CD14-positive monocyte (primary cell): Measurements from ENCODE around the gene LRRTM4. TPM values are rescaled to one million over a fixed set of nuclear protein-coding genes. Genes with fewer than 3 reads are reported as not detected.

ENCODE experiments used
- DNase-seq, 3 donors: peaks; one replicate each; pipeline ENCODE4 v3.0.0-alpha.2; 2011 to 2022
- H2AFZ ChIP-seq: 2 replicates; pipeline ENCODE4 v1.6.0; 2012; ENCODE audit warnings: mild to moderate bottlenecking, low read depth, low read length, inconsistent platforms; ENCODE audit not compliant: insufficient read depth, poor library complexity, severe bottlenecking
- H3K27ac ChIP-seq, 2 donors: 1 replicate in 1 of 2; 2 replicates in 1 of 2; pipeline ENCODE4 v1.5.1; 2012 to 2013; ENCODE audit warnings: low read length in 2 of 2, control low read depth in 1 of 2, inconsistent platforms in 1 of 2, low read depth in 1 of 2, mild to moderate bottlenecking in 1 of 2
- H3K27me3 ChIP-seq, 2 donors: one replicate each; pipeline versions ENCODE4 v1.6.0 to v1.6.1; 2011 to 2013; ENCODE audit warnings: low read length in 2 of 2; ENCODE audit not compliant: control insufficient read depth in 2 of 2, insufficient read depth in 2 of 2
- H3K36me3 ChIP-seq, 2 donors: replicated peaks in 1 of 2; 1 replicate in 1 of 2; 2 replicates in 1 of 2; pipeline versions ENCODE4 v1.5.1 to v1.6.1; 2012 to 2013; ENCODE audit warnings: low read length in 2 of 2, control low read depth in 1 of 2, inconsistent platforms in 1 of 2, mild to moderate bottlenecking in 1 of 2; ENCODE audit not compliant: insufficient read depth in 2 of 2, control insufficient read depth in 1 of 2
- H3K4me1 ChIP-seq, 2 donors: 1 replicate in 1 of 2; 2 replicates in 1 of 2; pipeline versions ENCODE4 v1.5.1 to v1.6.1; 2012 to 2013; ENCODE audit warnings: low read length in 2 of 2, control low read depth in 1 of 2, inconsistent platforms in 1 of 2, mild to moderate bottlenecking in 1 of 2, moderate library complexity in 1 of 2; ENCODE audit not compliant: insufficient read depth in 2 of 2, control insufficient read depth in 1 of 2
- H3K4me2 ChIP-seq: replicated peaks from 2 replicates; pipeline ENCODE3; 2012; ENCODE audit warnings: low read length, moderate library complexity, mild to moderate bottlenecking; ENCODE audit not compliant: poor library complexity, severe bottlenecking; ENCODE audit errors: extremely low read depth
- H3K4me3 ChIP-seq, 3 experiments: fragments of 200-600 bp in 1 of 3; sonication (generic) in 1 of 3; replicated peaks in 1 of 3; 1 replicate in 2 of 3; 2 replicates in 1 of 3; pipeline ENCODE4 v1.5.1; 2011 to 2013; ENCODE audit warnings: low read length in 3 of 3, mild to moderate bottlenecking in 3 of 3, control low read depth in 2 of 3, low read depth in 2 of 3, inconsistent platforms in 1 of 3, moderate library complexity in 1 of 3
- H3K79me2 ChIP-seq: 2 replicates; pipeline ENCODE4 v1.6.0; 2012; ENCODE audit warnings: mild to moderate bottlenecking, control low read depth, inconsistent platforms, low read length, moderate library complexity; ENCODE audit not compliant: insufficient read depth
- H3K9ac ChIP-seq: 2 replicates; pipeline ENCODE4 v1.6.0; 2017; ENCODE audit warnings: low read length, mild to moderate bottlenecking; ENCODE audit not compliant: insufficient read depth, poor library complexity, severe bottlenecking
- H3K9me3 ChIP-seq, 2 donors: replicated peaks in 1 of 2; 1 replicate in 1 of 2; 2 replicates in 1 of 2; pipeline versions ENCODE4 v1.5.1 to v1.6.1; 2012 to 2013; ENCODE audit warnings: low read length in 2 of 2, control low read depth in 1 of 2; ENCODE audit not compliant: control insufficient read depth in 1 of 2, insufficient read depth in 1 of 2
- H4K20me1 ChIP-seq: 2 replicates; pipeline ENCODE4 v1.6.0; 2012; ENCODE audit warnings: mild to moderate bottlenecking, low read length, control low read depth, moderate library complexity; ENCODE audit not compliant: insufficient read depth
- H3K27ac Mint-ChIP-seq, 7 donors: one replicate each; pipeline ENCODE4 v1.8.0; 2020; ENCODE audit warnings: mild to moderate bottlenecking in 7 of 7, mixed read lengths in 7 of 7, moderate library complexity in 6 of 7, inconsistent platforms in 2 of 7
- H3K27me3 Mint-ChIP-seq, 3 donors: one replicate each; pipeline ENCODE4 v1.8.0; 2021 to 2022; ENCODE audit warnings: low read depth in 3 of 3, mild to moderate bottlenecking in 3 of 3, mixed read lengths in 3 of 3, moderate library complexity in 3 of 3, inconsistent platforms in 1 of 3
- H3K36me3 Mint-ChIP-seq, 2 donors: one replicate each; pipeline ENCODE4 v1.8.0; 2020; ENCODE audit warnings: mixed read lengths in 2 of 2, inconsistent platforms in 1 of 2, mild to moderate bottlenecking in 1 of 2
- H3K4me1 Mint-ChIP-seq: one replicate; pipeline ENCODE4 v1.8.0; 2020; ENCODE audit warnings: mild to moderate bottlenecking, mixed read lengths
- H3K4me3 Mint-ChIP-seq, 2 donors: one replicate each; pipeline ENCODE4 v1.8.0; 2020; ENCODE audit warnings: mild to moderate bottlenecking in 2 of 2, mixed read lengths in 2 of 2, moderate library complexity in 1 of 2
- H3K9me3 Mint-ChIP-seq, 7 donors: one replicate each; pipeline ENCODE4 v1.8.0; 2020 to 2022; ENCODE audit warnings: mixed read lengths in 7 of 7, mild to moderate bottlenecking in 6 of 7, moderate library complexity in 6 of 7, inconsistent platforms in 2 of 7
- WGBS: methylation state at CpG from one replicate; pipeline ENCODE4 v1.1.5; 2013; ENCODE audit warnings: missing lambda C conversion rate; ENCODE audit not compliant: insufficient coverage; 5-methylcytosine and 5-hydroxymethylcytosine counted together
- intact Hi-C, 2 donors: fragments of 100-400 bp; cut with micrococcal nuclease; formaldehyde crosslinking; loops; one replicate each; pipeline versions ENCODE4 v1.15.0 to v1.15.1; 2023
- polyA plus RNA-seq, 3 donors: library from polyadenylated mRNA; depleted of rRNA in 1 of 3; unstranded in 2 of 3; stranded (reverse) in 1 of 3; fragments of 300-500 nt in 2 of 3; fragments of >200 nt in 1 of 3; fragmentation: Illumina TruSeq in 2 of 3; gene quantifications; 1 replicate in 2 of 3; 2 replicates in 1 of 3; pipeline ENCODE4 v1.2.3, GENCODE V29; 2012 to 2021
- TF ChIP-seq, protein P1 (sequence below): fragments of 200-600 bp; IDR thresholded peaks from one replicate; pipeline ENCODE4 v1.8.0; 2022; ENCODE audit warnings: antibody characterized with exemption, mild to moderate bottlenecking

Gene LRRTM4
- polyA plus RNA-seq, 3 donors = not detected

DNA sequence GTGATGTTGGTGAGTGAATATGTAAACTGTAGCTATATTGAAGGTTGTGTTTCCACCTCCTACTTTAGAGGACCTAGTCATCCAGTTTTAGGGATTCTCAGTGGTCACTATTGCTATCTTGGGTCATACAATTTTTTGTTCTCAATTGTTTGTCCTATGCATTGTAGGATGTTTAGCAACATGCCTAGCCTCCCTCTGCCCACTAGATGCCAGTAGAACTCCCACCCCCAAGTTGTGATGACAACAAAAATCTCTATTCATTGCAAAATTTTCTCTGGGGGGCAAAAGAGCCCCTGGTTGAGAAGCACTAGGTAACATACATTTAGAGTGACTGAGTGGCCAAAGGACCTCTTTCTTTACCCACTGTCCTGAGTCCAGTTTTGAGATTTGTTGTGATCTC, 87.3 kb downstream of the LRRTM4 start:
- no peak overlapping the region for H3K4me2 ChIP-seq
- no peaks in the 10 kb centered on the region for H4K20me1 ChIP-seq
- peaks cover 0 to 1% (median 0%) of the 10 kb centered on the region in 3 donors for H3K27me3 Mint-ChIP-seq
- H3K36me3 Mint-ChIP-seq = no peaks in the 10 kb centered on the region
- H3K4me3 Mint-ChIP-seq = no peak overlapping the region
- peaks cover 0 to 11% (median 0%) of the 10 kb centered on the region in 7 donors for H3K9me3 Mint-ChIP-seq
- no peaks in the 10 kb centered on the region for H3K79me2 ChIP-seq
- TF ChIP-seq, protein P1, sequence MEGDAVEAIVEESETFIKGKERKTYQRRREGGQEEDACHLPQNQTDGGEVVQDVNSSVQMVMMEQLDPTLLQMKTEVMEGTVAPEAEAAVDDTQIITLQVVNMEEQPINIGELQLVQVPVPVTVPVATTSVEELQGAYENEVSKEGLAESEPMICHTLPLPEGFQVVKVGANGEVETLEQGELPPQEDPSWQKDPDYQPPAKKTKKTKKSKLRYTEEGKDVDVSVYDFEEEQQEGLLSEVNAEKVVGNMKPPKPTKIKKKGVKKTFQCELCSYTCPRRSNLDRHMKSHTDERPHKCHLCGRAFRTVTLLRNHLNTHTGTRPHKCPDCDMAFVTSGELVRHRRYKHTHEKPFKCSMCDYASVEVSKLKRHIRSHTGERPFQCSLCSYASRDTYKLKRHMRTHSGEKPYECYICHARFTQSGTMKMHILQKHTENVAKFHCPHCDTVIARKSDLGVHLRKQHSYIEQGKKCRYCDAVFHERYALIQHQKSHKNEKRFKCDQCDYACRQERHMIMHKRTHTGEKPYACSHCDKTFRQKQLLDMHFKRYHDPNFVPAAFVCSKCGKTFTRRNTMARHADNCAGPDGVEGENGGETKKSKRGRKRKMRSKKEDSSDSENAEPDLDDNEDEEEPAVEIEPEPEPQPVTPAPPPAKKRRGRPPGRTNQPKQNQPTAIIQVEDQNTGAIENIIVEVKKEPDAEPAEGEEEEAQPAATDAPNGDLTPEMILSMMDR = no peak
- H3K36me3 ChIP-seq = no peaks in the 10 kb centered on the region
- H3K27me3 ChIP-seq = no peaks in the 10 kb centered on the region
- no peak overlapping the region for H3K27ac Mint-ChIP-seq
- DNase-seq = no peak
- H3K9ac ChIP-seq = no peak overlapping the region
- H3K4me1 Mint-ChIP-seq = no peaks in the 10 kb centered on the region
- no peak overlapping the region for H3K4me3 ChIP-seq
- intact Hi-C loops = no loop called here
- H3K27ac ChIP-seq = no peak overlapping the region
- H2AFZ ChIP-seq = no peak overlapping the region
- no peaks in the 10 kb centered on the region for H3K4me1 ChIP-seq
- peaks cover 0 to 3% of the 10 kb centered on the region in 2 donors for H3K9me3 ChIP-seq

DNA sequence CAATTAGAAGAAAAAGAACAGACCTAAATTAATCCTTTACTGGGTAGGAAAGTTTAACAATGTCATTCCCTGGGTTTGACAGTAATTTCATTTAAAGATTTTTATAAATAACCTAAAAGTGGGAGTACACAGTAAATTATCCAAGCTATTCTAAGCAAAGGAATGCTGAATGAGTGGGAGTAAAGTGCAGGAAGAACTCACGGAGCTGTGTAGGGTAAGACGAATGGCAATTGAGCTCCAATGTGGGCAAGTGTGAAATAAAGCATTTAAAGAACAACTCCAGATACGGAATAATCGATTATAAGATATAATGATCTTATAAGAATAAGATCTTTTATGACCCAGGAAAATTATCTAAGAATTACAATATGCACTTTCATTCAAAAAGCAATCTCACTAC, 93.2 kb downstream of the LRRTM4 start:
- no peaks in the 10 kb centered on the region for H3K36me3 Mint-ChIP-seq
- no peak overlapping the region for H3K27ac Mint-ChIP-seq
- no peak for DNase-seq
- peaks cover 0 to 13% (median 3%) of the 10 kb centered on the region in 7 donors for H3K9me3 Mint-ChIP-seq
- Histone ChIP-seq H3K27ac (no peak overlapping the region), H3K4me1 (no peaks in the 10 kb centered on the region), H3K9me3 (peaks cover 0 to 3% of the 10 kb centered on the region in 2 donors), H2AFZ (no peak overlapping the region), H3K9ac (no peak overlapping the region), H3K27me3 (no peaks in the 10 kb centered on the region), H3K79me2 (no peaks in the 10 kb centered on the region), H4K20me1 (no peaks in the 10 kb centered on the region), H3K4me2 (no peak overlapping the region), H3K4me3 (no peak overlapping the region), H3K36me3 (no peaks in the 10 kb centered on the region)
- intact Hi-C loops = no loop called here
- no peaks in the 10 kb centered on the region for H3K4me1 Mint-ChIP-seq
- H3K27me3 Mint-ChIP-seq = peaks cover 0 to 1% (median 0%) of the 10 kb centered on the region in 3 donors
- TF ChIP-seq, protein P1 = no peak
- no CpG with 5 or more reads among the region's 4 CpGs for WGBS
- H3K4me3 Mint-ChIP-seq = no peak overlapping the region
